Sigmoid colon (tissue), 7 donors: Measurements from ENCODE around the gene CSKMT. TPM values are rescaled to one million over a fixed set of nuclear protein-coding genes. Genes with fewer than 3 reads are reported as not detected.

Experiments used
- DNase-seq: peaks from one replicate; pipeline ENCODE4 v3.0.0-alpha.2; 2019
- H3K27ac ChIP-seq, 4 donors: fragments of 200-600 bp; sonication (generic); one replicate each; pipeline ENCODE4 v1.5.1; 2016 to 2019; ENCODE audit warnings: mild to moderate bottlenecking in 1 of 4
- H3K27me3 ChIP-seq, 3 donors: fragments of 200-600 bp; sonication (generic); one replicate each; pipeline ENCODE4 v1.5.1; 2019; ENCODE audit warnings: mild to moderate bottlenecking in 1 of 3
- H3K36me3 ChIP-seq, 4 donors: fragments of 200-600 bp; sonication (generic); one replicate each; pipeline ENCODE4 v1.5.1; 2016 to 2019
- H3K4me1 ChIP-seq, 4 donors: fragments of 200-600 bp; sonication (generic); one replicate each; pipeline ENCODE4 v1.5.1; 2017 to 2019
- H3K4me3 ChIP-seq, 4 donors: fragments of 200-600 bp; sonication (generic); one replicate each; pipeline ENCODE4 v1.5.1; 2017 to 2019; ENCODE audit warnings: mild to moderate bottlenecking in 2 of 4, moderate library complexity in 1 of 4
- H3K9me3 ChIP-seq, 4 donors: fragments of 200-600 bp in 3 of 4; sonication (generic) in 3 of 4; one replicate each; pipeline versions ENCODE4 v1.5.1 to v1.6.1; 2013 to 2019
- CTCF ChIP-seq, 4 experiments: fragments of 450-650 bp in 3 of 4; fragments of 200-600 bp in 1 of 4; IDR thresholded peaks; one replicate each; pipeline ENCODE4 v1.5.1; 2016 to 2019; ENCODE audit warnings: antibody characterized with exemption in 4 of 4, mild to moderate bottlenecking in 3 of 4, moderate library complexity in 2 of 4
- EP300 ChIP-seq, 4 donors: sonication (generic); formaldehyde crosslinking; IDR thresholded peaks; one replicate each; pipeline ENCODE4 v1.6.1; 2017; ENCODE audit warnings: antibody characterized with exemption in 4 of 4
- POLR2A ChIP-seq, 2 donors: fragments of 450-650 bp; IDR thresholded peaks; one replicate each; pipeline ENCODE4 v1.6.1; 2016; ENCODE audit warnings: antibody characterized with exemption in 2 of 2, mild to moderate bottlenecking in 2 of 2, moderate library complexity in 2 of 2
- POLR2AphosphoS5 ChIP-seq, 4 donors: sonication (generic); formaldehyde crosslinking; IDR thresholded peaks; one replicate each; pipeline ENCODE4 v1.6.1; 2017; ENCODE audit warnings: antibody characterized with exemption in 4 of 4
- WGBS, 2 donors: extraction: QIAGEN DNeasy Blood & Tissue Kit; methylation state at CpG; one replicate each; pipeline ENCODE4 v1.1.7; 2013; 5-methylcytosine and 5-hydroxymethylcytosine counted together
- intact Hi-C: fragments of 100-400 bp; cut with DNase I; formaldehyde crosslinking; loops from one replicate; pipeline ENCODE4 v1.15.1; 2023
- polyA plus RNA-seq, 3 donors: library from polyadenylated mRNA; stranded (reverse); fragments of 200-250 nt; gene quantifications; one replicate each; pipeline ENCODE4 v1.2.3, GENCODE V29; 2013
- total RNA-seq, 4 donors: library from RNA; depleted of rRNA; stranded (reverse); fragments of >200 nt; gene quantifications; one replicate each; pipeline ENCODE4 v1.1.0, GENCODE V29; 2016
- donor health status: healthy with polysubstance abuse.
- donor health status: Bipolar disorder and iron deficiency.
- donor health status: healthy.

CSKMT gene
- total and polyA plus RNA-seq, 7 donors: 1.2 to 19.4 (median 4.2) TPM

GRCh38 chr11:62644220-62644619 is 20.9 kb upstream of the CSKMT start:
- Histone ChIP-seq H3K27ac (peak overlapping the region in 1 of 4 donors; percentile 96), H3K9me3 (no peaks in the 10 kb centered on the region), H3K4me3 (no peak overlapping the region), H3K4me1 (peaks cover 0 to 32% (median 23%) of the 10 kb centered on the region in 4 donors), H3K36me3 (peaks cover 5 to 51% (median 23%) of the 10 kb centered on the region in 4 donors), H3K27me3 (no peaks in the 10 kb centered on the region)
- no peak for TF ChIP-seq POLR2AphosphoS5 (IDR thresholded peaks at IDR 0.05)
- TF ChIP-seq EP300 (IDR thresholded peaks at IDR 0.05): no peak
- TF ChIP-seq POLR2A (IDR thresholded peaks at IDR 0.05): no peak
- no peak for TF ChIP-seq CTCF (IDR thresholded peaks at IDR 0.05)
- DNase-seq: no peak
- 54 to 79% methylated on average over 8 of the region's 8 CpGs for WGBS, 2 donors
- intact Hi-C loops: no loop called here

GRCh38 chr11:62645671-62645945 is 19.5 kb upstream of the CSKMT start:
- WGBS, 2 donors: 5 to 11% methylated on average over 11 of the region's 11 CpGs
- Histone ChIP-seq H3K4me3 (peak overlapping the region; percentile 63 to 98 (median 86)), H3K36me3 (peaks cover 11 to 53% (median 26%) of the 10 kb centered on the region in 4 donors)

GRCh38 chr11:62645946-62646824 is 18.9 kb upstream of the CSKMT start, which contains the start of gene GANAB:
TSS of gene GANAB (minus strand) at chr11:62646613. CDS start at chr11:62646599, 14 bp downstream.
- intact Hi-C loops: loop anchor here (2.0 kb wide), 2 partner anchors 19 to 23 kb away; partner anchors contain the start of genes C11orf98 and CSKMT

More at GRCh38 chr11:62645671-62645945, 19.5 kb upstream of the CSKMT start:
- Histone ChIP-seq H3K4me1 (peaks cover 0 to 32% (median 23%) of the 10 kb centered on the region in 4 donors), H3K9me3 (no peaks in the 10 kb centered on the region), H3K27ac (peak overlapping the region; percentile 89 to 96 (median 94)), H3K27me3 (no peaks in the 10 kb centered on the region)
- intact Hi-C loops: no loop called here
- TF ChIP-seq EP300 (IDR thresholded peaks at IDR 0.05) (no peak), POLR2A (IDR thresholded peaks at IDR 0.05) (no peak), POLR2AphosphoS5 (IDR thresholded peaks at IDR 0.05) (no peak), CTCF (IDR thresholded peaks at IDR 0.05) (no peak)
- DNase-seq: no peak

More at GRCh38 chr11:62645946-62646824, 18.9 kb upstream of the CSKMT start, which contains the start of gene GANAB:
- H3K27ac ChIP-seq: peak within 1 kb of the TSS; percentile 89 to 96 (median 94)
- TF ChIP-seq EP300 (IDR thresholded peaks at IDR 0.05) (no peak), POLR2A (IDR thresholded peaks at IDR 0.05) (peak; percentile 81 to 86), CTCF (IDR thresholded peaks at IDR 0.05) (no peak), POLR2AphosphoS5 (IDR thresholded peaks at IDR 0.05) (peak; percentile 83 to 97 (median 94))
- peak within 1 kb of the TSS; percentile 63 to 98 (median 86) for H3K4me3 ChIP-seq
- H3K27me3 ChIP-seq: no peaks in the 10 kb centered on the region
- H3K4me1 ChIP-seq: peaks cover 0 to 32% (median 23%) of the 10 kb centered on the region in 4 donors
- peak; percentile 100 for DNase-seq
- 0% methylated on average over 73 of the region's 73 CpGs for WGBS, 2 donors
- no peaks in the 10 kb centered on the region for H3K9me3 ChIP-seq
- peaks cover 11 to 53% (median 26%) of the 10 kb centered on the region in 4 donors for H3K36me3 ChIP-seq
